ENCODE data around the gene SMARCC2.

SMARCC2 gene

DNA sequence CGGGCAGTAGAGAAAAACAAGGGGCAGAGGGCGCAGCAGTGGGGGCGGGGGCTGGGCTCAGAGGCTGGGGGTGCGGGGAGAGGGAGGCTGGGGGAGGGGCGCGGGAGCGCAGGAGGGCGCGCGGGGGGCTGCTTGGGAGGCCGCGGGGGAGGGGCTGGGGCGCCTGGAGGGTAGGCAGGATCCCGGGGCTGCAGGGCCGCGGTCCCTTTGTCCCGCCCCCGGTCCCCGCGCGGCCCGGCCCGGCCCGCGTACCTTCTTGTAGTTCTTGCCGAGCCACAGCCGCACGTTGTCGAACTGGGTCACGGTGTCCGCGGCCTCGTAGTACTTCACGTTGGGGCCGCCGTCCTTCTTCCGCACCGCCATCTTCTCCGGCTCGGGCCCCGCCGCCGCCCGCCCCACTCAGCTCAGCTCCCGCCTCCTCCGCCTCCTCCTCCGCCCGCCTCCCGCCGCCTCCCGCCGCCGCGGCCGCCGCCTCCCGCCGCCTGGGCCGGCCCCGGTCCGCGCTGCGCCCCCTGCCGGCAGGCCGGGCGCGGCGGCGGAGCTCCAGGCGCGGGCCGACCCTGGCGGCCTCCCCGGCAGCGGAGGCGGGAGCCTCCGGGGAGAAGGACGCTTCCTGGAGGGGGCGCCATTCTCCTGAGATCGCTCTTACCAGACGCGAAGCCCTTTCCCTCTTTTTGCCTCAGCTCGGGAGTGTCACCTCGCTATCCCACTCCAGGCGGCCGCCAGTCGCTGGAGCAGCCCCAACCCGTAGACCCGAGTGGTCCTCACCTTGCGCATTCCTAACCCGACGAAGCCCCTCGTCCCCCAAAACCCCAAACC, at the start of gene SMARCC2:
SMARCC2 (minus strand) TSS at position 385 of the 819 bp plus-strand sequence; CDS start at position 363, 22 bp downstream.
- peak; percentile 91 for DNase-seq (ENCODE audit: extremely low spot score)
- POLR2A ChIA-PET, result interaction anchor here (0.6 to 5.3 kb wide), 32 partner anchors 9 to 372 kb away, joined by 3 to 66 read pairs (median 4); partner anchors contain the start of genes ANKRD52, COQ10A, ESYT1 and MYL6
- TF ChIP-seq FOXM1 (IDR thresholded peaks at IDR 0.05; ENCODE audit: borderline replicate concordance) (peak; percentile 32; the same call in 1 of the 2 replicates), L3MBTL2 (conservative IDR thresholded peaks at IDR 0.05) (no peak), ARNT (IDR thresholded peaks at IDR 0.05) (peak; percentile 68)
- CTCF ChIA-PET, result interaction anchor here (0.6 to 3.2 kb wide), 22 partner anchors 9 to 325 kb away, joined by 3 to 32 read pairs (median 4); partner anchors contain the start of genes ANKRD52, ESYT1, PA2G4 and RNF41

DNA sequence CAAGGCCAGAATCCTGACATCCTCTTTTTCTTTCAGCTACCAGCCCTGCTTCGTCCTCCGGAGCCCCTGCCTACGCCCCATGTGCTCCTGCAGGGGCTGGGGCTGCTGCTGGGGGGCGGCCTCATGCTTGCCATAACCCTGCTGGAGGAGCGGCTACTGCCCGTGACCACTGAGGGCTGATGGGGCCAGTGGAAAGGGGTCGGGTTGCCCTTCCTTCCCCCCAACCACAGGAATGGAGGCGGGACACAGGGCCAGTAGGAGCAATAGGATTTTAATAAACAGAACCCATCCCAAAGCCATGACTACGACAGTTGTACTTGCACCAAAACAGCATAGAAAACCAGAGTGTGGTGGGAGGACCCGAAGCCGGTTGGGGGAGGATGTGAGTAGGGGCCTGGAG, 48.3 kb upstream of the SMARCC2 start:
- DNase-seq (ENCODE audit: extremely low spot score), result no peak
- ChIA-PET CTCF (no interaction called here), POLR2A (interaction anchor here (0.6 to 2.7 kb wide), 4 partner anchors 16 to 133 kb away, joined by 3 to 18 read pairs (median 4); partner anchors contain the start of genes COQ10A, PA2G4, RNF41 and SMARCC2)
- TF ChIP-seq ELF4 (IDR thresholded peaks at IDR 0.05), result no peak
- TF ChIP-seq TARDBP (IDR thresholded peaks at IDR 0.05), result no peak
- no peak for TF ChIP-seq FOXK2 (IDR thresholded peaks at IDR 0.05)
- no peak for TF ChIP-seq FOXA1 (IDR thresholded peaks at IDR 0.05)
- no peak for TF ChIP-seq HDGF (IDR thresholded peaks at IDR 0.05; ENCODE audit: borderline replicate concordance)
- TF ChIP-seq BHLHE40 (IDR thresholded peaks at IDR 0.05; ENCODE audit: borderline replicate concordance), result no peak
- TF ChIP-seq FOXM1 (IDR thresholded peaks at IDR 0.05; ENCODE audit: borderline replicate concordance), result no peak
- no peak for TF ChIP-seq LEF1 (IDR thresholded peaks at IDR 0.05; ENCODE audit: borderline replicate concordance)
- TF ChIP-seq ZNF384 (IDR thresholded peaks at IDR 0.05), result no peak
- TF ChIP-seq L3MBTL2 (conservative IDR thresholded peaks at IDR 0.05), result no peak
- TF ChIP-seq SP1 (IDR thresholded peaks at IDR 0.05), result no peak
- TF ChIP-seq, protein P1, sequence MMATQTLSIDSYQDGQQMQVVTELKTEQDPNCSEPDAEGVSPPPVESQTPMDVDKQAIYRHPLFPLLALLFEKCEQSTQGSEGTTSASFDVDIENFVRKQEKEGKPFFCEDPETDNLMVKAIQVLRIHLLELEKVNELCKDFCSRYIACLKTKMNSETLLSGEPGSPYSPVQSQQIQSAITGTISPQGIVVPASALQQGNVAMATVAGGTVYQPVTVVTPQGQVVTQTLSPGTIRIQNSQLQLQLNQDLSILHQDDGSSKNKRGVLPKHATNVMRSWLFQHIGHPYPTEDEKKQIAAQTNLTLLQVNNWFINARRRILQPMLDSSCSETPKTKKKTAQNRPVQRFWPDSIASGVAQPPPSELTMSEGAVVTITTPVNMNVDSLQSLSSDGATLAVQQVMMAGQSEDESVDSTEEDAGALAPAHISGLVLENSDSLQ (IDR thresholded peaks at IDR 0.05), result no peak
- TF ChIP-seq SUZ12 (IDR thresholded peaks at IDR 0.05), result no peak
- TF ChIP-seq NFRKB (IDR thresholded peaks at IDR 0.05), result no peak
- TF ChIP-seq CTBP1 (IDR thresholded peaks at IDR 0.05; ENCODE audit: borderline replicate concordance), result no peak
- no peak for TF ChIP-seq ARNT (IDR thresholded peaks at IDR 0.05)

DNA sequence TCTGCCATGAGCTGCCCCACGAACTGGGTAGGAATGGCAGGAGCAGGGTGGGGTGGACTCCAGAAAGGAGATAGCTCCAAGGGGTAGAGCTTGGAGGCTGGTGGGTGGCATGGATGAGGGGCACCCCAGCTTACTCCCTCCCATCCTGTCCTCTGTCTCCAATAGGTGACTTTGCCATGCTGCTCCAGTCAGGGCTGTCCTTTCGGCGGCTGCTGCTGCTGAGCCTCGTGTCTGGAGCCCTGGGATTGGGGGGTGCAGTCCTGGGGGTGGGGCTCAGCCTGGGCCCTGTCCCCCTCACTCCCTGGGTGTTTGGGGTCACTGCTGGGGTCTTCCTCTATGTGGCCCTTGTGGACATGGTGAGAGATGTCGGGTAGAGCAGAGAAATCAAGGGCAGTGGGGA, 47.7 kb upstream of the SMARCC2 start:
- POLR2A ChIA-PET, result interaction anchor here (0.6 to 2.7 kb wide), 5 partner anchors 14 to 133 kb away, joined by 3 to 18 read pairs (median 4); partner anchors contain the start of genes COQ10A, PA2G4, RNF41 and SMARCC2
- CTCF ChIA-PET, result interaction anchor here (1.4 kb wide), 1 partner anchor 117 kb away, joined by 3 read pairs; no protein-coding TSS in a partner anchor
- no peak for TF ChIP-seq L3MBTL2 (conservative IDR thresholded peaks at IDR 0.05)
- no peak for DNase-seq (ENCODE audit: extremely low spot score)

DNA sequence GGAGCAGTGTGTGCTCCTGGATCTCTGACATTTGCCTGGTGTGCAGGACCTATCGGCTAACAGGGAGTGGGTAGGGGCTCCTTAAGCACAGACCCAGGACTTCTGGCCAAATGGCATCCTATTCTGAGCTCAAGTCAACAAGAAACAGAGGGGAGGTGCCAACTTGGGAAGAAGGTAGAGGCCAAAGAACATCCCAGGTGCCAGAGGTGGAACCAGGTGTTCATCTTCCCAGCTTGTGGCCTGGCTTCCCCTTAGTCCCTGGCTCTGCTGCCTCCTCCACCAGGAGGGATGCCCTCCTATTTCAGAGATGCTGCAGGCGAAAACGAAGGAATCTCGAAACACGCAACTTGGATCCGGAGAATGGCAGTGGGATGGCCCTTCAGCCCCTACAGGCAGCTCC, 46.8 kb upstream of the SMARCC2 start:
- ChIA-PET POLR2A (interaction anchor here (1.5 to 2.7 kb wide), 3 partner anchors 14 to 31 kb away, joined by 4 to 18 read pairs (median 5); partner anchors contain the start of genes COQ10A and RNF41), CTCF (interaction anchor here (0.6 to 1.4 kb wide), 3 partner anchors 8 to 116 kb away, joined by 3 read pairs; no protein-coding TSS in a partner anchor)
- no peak for DNase-seq (ENCODE audit: extremely low spot score)
- no peak for TF ChIP-seq HDGF (IDR thresholded peaks at IDR 0.05; ENCODE audit: borderline replicate concordance)
- TF ChIP-seq BHLHE40 (IDR thresholded peaks at IDR 0.05; ENCODE audit: borderline replicate concordance), result no peak
- TF ChIP-seq SP1 (IDR thresholded peaks at IDR 0.05), result no peak
- no peak for TF ChIP-seq FOXA1 (IDR thresholded peaks at IDR 0.05)
- TF ChIP-seq L3MBTL2 (conservative IDR thresholded peaks at IDR 0.05), result no peak

DNA sequence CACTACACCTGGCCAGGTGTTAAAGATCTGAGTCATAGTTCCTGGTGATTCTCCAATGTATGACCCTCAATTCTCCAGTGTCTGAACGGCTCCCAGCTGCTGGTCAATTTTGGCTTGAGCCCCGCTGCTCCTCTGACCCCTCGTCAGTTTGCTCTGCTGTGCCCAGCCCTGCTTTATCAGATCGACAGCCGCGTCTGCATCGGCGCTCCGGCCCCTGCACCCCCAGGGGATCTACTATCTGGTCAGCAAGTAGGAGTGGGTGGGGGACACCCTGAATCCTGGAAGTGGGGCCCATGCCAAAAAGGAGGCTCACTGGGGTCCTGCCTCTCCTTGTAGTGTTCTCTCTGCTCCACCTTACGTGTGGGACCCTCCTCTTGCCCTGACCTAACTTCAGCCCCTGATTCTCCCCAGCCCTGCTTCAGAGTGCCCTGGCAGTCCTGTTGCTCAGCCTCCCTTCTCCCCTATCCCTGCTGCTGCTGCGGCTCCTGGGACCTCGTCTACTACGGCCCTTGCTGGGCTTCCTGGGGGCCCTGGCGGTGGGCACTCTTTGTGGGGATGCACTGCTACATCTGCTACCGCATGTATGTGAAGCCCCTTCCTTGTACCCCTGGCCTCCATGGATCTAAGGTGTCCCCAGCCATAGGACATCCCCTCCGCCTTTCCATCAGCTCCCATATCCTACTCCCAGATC, 45.6 kb upstream of the SMARCC2 start:
- CTCF ChIA-PET, result interaction anchor here (1.4 kb wide), 1 partner anchor 27 kb away, joined by 4 read pairs; no protein-coding TSS in a partner anchor
- TF ChIP-seq CTBP1 (IDR thresholded peaks at IDR 0.05; ENCODE audit: borderline replicate concordance) (no peak), SP1 (IDR thresholded peaks at IDR 0.05) (no peak), NFRKB (IDR thresholded peaks at IDR 0.05) (no peak), SUZ12 (IDR thresholded peaks at IDR 0.05) (no peak), TARDBP (IDR thresholded peaks at IDR 0.05) (no peak), HDGF (IDR thresholded peaks at IDR 0.05; ENCODE audit: borderline replicate concordance) (no peak), LEF1 (IDR thresholded peaks at IDR 0.05; ENCODE audit: borderline replicate concordance) (no peak), FOXK2 (IDR thresholded peaks at IDR 0.05) (no peak)
- POLR2A ChIA-PET, result interaction anchor here (1.1 to 2.7 kb wide), 4 partner anchors 13 to 72 kb away, joined by 3 to 18 read pairs (median 6); partner anchors contain the start of gene RNF41
- DNase-seq (ENCODE audit: extremely low spot score), result no peak

GRCh38 chr12:56231184-56231582, 41.9 kb upstream of the SMARCC2 start:
- DNase-seq (ENCODE audit: extremely low spot score), result no peak
- ChIA-PET POLR2A (interaction anchor here (1.0 to 3.0 kb wide), 2 partner anchors 9 to 85 kb away, joined by 3 to 18 read pairs; partner anchors contain the start of genes CNPY2 and RNF41), CTCF (interaction anchor here (0.5 to 0.9 kb wide), 2 partner anchors 103 to 229 kb away, joined by 3 read pairs; partner anchors contain the start of gene ESYT1)
- TF ChIP-seq SUZ12 (IDR thresholded peaks at IDR 0.05), result no peak
- no peak for TF ChIP-seq SP1 (IDR thresholded peaks at IDR 0.05)
- no peak for TF ChIP-seq FOXM1 (IDR thresholded peaks at IDR 0.05; ENCODE audit: borderline replicate concordance)
- TF ChIP-seq CTBP1 (IDR thresholded peaks at IDR 0.05; ENCODE audit: borderline replicate concordance), result no peak
- no peak for TF ChIP-seq FOXK2 (IDR thresholded peaks at IDR 0.05)
- TF ChIP-seq NFRKB (IDR thresholded peaks at IDR 0.05), result no peak
- no peak for TF ChIP-seq BHLHE40 (IDR thresholded peaks at IDR 0.05; ENCODE audit: borderline replicate concordance)
- no peak for TF ChIP-seq ARNT (IDR thresholded peaks at IDR 0.05)
- TF ChIP-seq, protein P1 (IDR thresholded peaks at IDR 0.05), result no peak
- TF ChIP-seq ELF4 (IDR thresholded peaks at IDR 0.05), result no peak
- TF ChIP-seq HDGF (IDR thresholded peaks at IDR 0.05; ENCODE audit: borderline replicate concordance), result no peak
- no peak for TF ChIP-seq LEF1 (IDR thresholded peaks at IDR 0.05; ENCODE audit: borderline replicate concordance)
- TF ChIP-seq TARDBP (IDR thresholded peaks at IDR 0.05), result no peak
- no peak for TF ChIP-seq L3MBTL2 (conservative IDR thresholded peaks at IDR 0.05)
- no peak for TF ChIP-seq FOXA1 (IDR thresholded peaks at IDR 0.05)
- no peak for TF ChIP-seq ZNF384 (IDR thresholded peaks at IDR 0.05)

Data from HEK293T (cell line).